GM18526 (cell line): ENCODE results near the gene OVAAL.

ENCODE experiments used
- POLR2A ChIP-seq: IDR thresholded peaks from 3 replicates; pipeline ENCODE4 v1.6.1; 2011; ENCODE audit not compliant: insufficient read length; ENCODE audit errors: extremely low read depth

OVAAL gene

GRCh38 chr1:180560200-180560867 lies 1.6 kb downstream of the OVAAL start:
- no peak for TF ChIP-seq POLR2A

DNA sequence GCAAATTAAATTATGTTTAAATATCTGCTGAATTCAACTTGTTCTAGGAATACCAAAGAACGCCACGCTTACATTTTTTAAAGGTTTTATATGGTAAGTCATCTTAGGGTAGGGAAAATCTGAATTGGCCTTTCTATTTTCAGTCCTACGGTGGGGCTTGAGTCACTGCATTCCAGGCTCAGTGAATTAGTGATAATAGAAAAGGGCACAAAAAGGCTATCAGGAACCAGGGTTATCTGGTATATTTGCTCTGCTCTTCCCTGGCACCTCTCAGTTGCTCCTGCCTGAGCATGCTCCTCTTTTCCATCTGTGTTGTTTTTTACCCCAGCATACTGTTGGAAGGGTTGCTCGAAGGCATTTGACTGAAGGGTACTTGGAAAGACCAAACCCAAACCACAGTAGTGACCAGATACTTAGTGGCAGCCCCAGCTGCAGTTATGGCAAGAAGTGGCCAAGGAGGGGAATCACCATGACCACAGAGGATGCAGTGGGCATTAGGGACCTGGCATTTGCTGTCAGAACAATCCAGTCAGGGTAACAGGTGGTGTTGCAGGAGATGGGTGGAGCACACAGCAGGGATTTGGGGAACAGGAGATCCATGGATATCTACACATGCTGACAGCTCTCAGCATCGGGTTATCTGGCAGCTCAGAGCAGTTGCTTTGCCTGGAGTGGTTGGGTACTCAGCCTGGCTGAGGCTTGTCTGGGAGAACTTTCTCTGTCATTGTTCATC lies 2.3 kb downstream of the OVAAL start:
- no peak for TF ChIP-seq POLR2A

- TF ChIP-seq POLR2A = no peak
Observed at GRCh38 chr1:180562640-180563025, 3.9 kb downstream of the OVAAL start.

DNA sequence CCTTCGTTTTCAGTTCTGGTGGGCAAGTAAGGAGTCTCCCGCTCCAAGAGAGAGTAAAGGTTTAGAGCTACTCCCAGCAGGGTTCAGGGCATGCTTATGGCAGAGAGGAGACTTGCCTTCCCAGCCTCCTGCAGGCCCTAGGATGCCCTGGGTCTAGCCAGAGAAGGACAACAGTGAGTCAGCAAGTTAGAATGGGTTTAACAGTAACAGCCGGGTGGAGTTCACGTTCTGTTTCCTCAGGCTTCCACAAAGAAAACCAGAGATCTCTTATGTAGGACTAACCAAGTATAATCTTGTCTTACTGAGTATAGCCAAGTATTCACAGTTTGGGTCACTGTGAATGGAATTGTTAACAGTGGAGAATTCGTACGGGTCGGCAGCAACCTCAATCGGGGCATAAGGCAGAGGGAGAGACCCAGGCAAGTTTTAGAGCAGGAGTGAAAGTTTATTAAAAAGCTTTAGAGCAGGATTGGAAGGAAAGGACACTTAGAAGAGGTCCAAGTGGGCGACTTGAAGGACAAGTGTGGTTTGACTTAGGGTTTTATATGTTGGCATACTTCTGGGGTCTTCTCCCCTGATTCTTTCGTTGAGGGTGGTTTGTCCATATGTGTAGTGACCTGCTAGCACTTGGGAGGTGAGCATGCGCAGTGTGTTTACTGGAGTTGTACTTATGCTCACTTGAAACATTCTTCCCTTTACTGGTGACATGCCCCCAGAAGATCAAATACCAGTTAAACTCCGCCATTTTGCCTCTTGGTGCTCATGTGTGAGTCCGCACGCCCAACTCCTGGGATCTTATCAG lies 4.5 kb downstream of the OVAAL start:
- TF ChIP-seq POLR2A = no peak

- TF ChIP-seq POLR2A = no peak
Observed at GRCh38 chr1:180565121-180565871, 6.5 kb downstream of the OVAAL start.

GRCh38 chr1:180566026-180566425 lies 7.3 kb downstream of the OVAAL start:
- TF ChIP-seq POLR2A = no peak

- TF ChIP-seq POLR2A = no peak
Observed at GRCh38 chr1:180566495-180566894, 7.7 kb downstream of the OVAAL start.

DNA sequence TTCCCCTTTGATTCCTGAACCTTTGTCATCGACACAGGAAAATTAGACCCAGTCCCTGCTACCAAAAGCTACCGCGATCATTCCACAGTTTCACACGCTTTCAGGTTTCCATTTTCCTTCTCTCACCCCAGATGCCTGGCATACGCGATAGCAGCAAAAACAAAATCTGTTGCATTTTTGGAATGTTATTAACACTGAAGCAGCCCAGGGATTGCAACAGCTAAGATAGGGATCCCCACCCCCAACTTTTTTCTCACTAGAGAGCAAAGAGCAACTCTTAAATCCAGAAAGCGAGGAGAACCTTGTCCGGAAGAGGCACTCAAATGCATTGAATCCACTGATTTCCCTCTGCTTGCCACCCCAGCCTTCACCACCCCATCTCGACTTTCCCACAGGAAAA lies 8.9 kb downstream of the OVAAL start:
- no peak for TF ChIP-seq POLR2A

DNA sequence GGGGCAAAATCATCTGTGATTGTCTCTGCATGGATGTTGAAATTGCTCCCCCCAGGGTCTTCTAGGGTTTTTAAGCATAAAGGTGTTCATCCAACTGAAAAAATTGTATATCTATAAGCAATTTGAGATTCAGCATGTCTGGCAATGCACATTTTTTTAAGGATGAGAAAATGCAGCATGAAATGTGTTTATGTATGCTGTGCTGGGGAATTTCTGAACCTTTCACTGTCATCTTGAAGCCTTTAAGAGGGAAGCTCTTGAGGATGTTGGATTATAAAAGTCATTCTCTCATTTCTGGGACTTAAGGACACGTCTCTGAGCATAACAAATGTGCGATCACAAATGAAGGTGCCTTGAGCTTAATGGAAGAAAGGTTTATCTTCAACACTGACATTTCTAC lies 9.4 kb downstream of the OVAAL start:
- TF ChIP-seq POLR2A = no peak

DNA sequence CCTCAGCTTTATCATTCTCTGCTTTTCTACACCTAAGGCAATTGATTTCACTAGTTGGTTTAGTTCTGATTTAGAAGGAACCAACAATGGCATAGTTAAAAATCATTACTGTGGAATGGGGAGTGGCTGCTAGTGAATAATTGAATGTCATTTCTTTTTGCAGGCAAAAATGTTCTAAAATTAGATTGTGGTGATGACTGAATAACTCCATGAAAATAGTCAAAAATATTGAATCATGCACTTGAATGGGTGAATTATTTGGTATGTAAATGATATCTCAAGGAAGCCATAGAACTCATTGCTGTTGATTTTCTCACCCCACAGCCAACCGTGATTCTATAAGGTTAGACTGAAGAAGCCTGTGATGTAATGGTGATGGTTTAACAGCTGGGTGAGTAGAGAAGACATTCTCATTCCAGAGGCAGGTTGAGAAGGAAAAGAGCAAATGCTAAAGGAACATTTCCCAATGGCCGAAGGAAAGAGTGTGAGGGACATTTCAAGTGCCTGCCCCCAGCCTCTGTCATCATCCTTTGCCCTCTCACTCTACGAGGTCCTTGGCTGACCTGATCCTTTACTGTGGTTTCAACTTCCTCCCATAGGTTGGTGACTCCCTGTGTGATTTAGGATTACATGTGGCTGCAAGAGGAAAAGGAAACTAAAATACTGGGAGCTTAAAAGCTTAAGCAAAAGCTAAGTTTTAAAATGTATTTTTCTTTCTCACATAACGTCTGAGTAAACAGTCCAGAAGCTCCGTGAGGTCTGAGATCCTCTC lies 12.5 kb downstream of the OVAAL start:
- no peak for TF ChIP-seq POLR2A

DNA sequence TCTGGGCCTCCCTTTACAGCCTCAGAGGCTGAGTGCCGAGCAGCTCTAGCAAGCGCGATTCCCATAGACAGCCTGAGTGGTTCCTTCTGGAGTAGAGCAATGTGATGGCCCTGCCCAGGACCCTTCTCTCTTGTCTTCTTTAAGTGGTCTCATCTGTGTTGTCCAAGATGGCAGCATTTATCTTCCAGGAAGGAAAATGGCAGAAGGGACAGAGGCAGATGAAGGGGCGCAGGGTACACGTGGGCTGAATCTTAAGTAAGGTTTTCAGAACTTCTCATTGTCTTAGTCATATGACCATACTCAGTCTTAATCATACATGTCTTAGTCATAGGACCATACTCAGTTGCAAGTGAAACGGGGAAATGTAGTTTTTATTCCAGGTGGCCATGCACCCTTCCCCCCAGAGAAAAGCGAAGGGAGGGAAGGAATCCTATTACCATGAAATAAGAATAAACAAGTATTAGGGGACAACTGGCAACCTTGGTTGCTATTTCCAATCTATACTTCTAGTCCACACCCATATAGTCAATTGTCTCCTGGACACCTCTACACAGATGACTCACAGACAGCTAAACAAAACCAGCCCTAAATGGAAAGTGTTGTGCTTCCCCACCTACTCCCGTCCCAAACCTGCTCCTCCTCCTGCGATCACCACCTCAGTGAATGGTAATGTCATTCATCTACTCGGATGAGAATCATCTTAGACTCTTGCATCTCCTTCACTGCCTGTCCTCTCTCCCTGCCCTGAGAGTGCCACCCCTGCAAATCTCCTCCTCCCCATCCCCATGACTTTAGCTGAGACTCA lies 13.3 kb downstream of the OVAAL start:
- TF ChIP-seq POLR2A = no peak

DNA sequence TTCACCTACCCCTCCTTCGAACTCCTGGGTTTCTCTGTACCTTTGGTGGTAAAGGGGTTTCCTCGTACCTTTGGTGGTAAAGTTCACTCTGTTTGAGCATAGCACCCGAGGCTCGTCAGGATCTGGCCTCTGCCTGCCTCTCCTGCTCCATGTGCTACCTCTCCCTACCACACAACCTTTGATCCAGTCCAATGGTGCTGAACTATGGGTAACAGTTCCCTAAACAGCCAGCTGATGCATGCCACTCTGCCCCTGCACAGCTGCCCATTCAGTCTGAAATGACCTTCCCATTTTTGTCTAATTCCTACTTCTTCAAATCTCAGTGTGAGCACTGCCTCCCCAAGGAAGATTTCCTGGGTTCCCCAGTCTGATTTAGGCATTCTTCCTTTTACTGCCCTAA lies 14.0 kb downstream of the OVAAL start:
- TF ChIP-seq POLR2A = no peak

GRCh38 chr1:180574031-180574713 lies 15.4 kb downstream of the OVAAL start:
- TF ChIP-seq POLR2A = no peak
